Nephron progenitor cell (in vitro differentiated cells): ENCODE measurements around the gene ACAN.

Source experiments
- DNase-seq: peaks from one replicate; pipeline ENCODE4 v3.0.0; 2021
- H3K27ac Mint-ChIP-seq: 2 replicates; pipeline ENCODE4 v1.8.0; 2021; ENCODE audit warnings: mild to moderate bottlenecking, moderate library complexity, mixed read lengths
- H3K27me3 Mint-ChIP-seq: 2 replicates; pipeline ENCODE4 v1.8.0; 2021; ENCODE audit warnings: mild to moderate bottlenecking, low read depth, mixed read lengths; ENCODE audit not compliant: poor library complexity
- H3K36me3 Mint-ChIP-seq: 2 replicates; pipeline ENCODE4 v1.8.0; 2021; ENCODE audit warnings: low read depth, mixed read lengths
- H3K4me1 Mint-ChIP-seq: 2 replicates; pipeline ENCODE4 v1.8.0; 2021; ENCODE audit warnings: mixed read lengths
- H3K4me3 Mint-ChIP-seq: 2 replicates; pipeline ENCODE4 v1.8.0; 2021; ENCODE audit warnings: mild to moderate bottlenecking, moderate library complexity, mixed read lengths
- H3K9me3 Mint-ChIP-seq: 2 replicates; pipeline ENCODE4 v1.8.0; 2021; ENCODE audit warnings: mild to moderate bottlenecking, moderate library complexity, mixed read lengths
- TF ChIP-seq, protein P1 (sequence below): fragments of 200-600 bp; sonication (generic); IDR thresholded peaks from 2 replicates; pipeline ENCODE4 v1.5.0; 2021; ENCODE audit warnings: antibody characterized with exemption

Gene ACAN

GRCh38 chr15:88902846-88903245 lies 99.6 kb downstream of the ACAN start:
- TF ChIP-seq, protein P1, sequence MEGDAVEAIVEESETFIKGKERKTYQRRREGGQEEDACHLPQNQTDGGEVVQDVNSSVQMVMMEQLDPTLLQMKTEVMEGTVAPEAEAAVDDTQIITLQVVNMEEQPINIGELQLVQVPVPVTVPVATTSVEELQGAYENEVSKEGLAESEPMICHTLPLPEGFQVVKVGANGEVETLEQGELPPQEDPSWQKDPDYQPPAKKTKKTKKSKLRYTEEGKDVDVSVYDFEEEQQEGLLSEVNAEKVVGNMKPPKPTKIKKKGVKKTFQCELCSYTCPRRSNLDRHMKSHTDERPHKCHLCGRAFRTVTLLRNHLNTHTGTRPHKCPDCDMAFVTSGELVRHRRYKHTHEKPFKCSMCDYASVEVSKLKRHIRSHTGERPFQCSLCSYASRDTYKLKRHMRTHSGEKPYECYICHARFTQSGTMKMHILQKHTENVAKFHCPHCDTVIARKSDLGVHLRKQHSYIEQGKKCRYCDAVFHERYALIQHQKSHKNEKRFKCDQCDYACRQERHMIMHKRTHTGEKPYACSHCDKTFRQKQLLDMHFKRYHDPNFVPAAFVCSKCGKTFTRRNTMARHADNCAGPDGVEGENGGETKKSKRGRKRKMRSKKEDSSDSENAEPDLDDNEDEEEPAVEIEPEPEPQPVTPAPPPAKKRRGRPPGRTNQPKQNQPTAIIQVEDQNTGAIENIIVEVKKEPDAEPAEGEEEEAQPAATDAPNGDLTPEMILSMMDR: no peak
- H3K4me1 Mint-ChIP-seq: peaks cover 62% of the 10 kb centered on the region
- no peaks in the 10 kb centered on the region for H3K9me3 Mint-ChIP-seq
- no peaks in the 10 kb centered on the region for H3K27me3 Mint-ChIP-seq
- H3K27ac Mint-ChIP-seq: no peak overlapping the region
- H3K4me3 Mint-ChIP-seq: no peak overlapping the region
- no peak for DNase-seq
- H3K36me3 Mint-ChIP-seq: peaks cover 57% of the 10 kb centered on the region

- TF ChIP-seq, protein P1: no peak
- Mint-ChIP-seq H3K4me3 (no peak overlapping the region), H3K27me3 (no peaks in the 10 kb centered on the region), H3K4me1 (peaks cover 62% of the 10 kb centered on the region), H3K9me3 (no peaks in the 10 kb centered on the region), H3K27ac (no peak overlapping the region), H3K36me3 (peaks cover 59% of the 10 kb centered on the region)
- DNase-seq: no peak
Observed at GRCh38 chr15:88904257-88904623, 101.0 kb downstream of the ACAN start.

DNA sequence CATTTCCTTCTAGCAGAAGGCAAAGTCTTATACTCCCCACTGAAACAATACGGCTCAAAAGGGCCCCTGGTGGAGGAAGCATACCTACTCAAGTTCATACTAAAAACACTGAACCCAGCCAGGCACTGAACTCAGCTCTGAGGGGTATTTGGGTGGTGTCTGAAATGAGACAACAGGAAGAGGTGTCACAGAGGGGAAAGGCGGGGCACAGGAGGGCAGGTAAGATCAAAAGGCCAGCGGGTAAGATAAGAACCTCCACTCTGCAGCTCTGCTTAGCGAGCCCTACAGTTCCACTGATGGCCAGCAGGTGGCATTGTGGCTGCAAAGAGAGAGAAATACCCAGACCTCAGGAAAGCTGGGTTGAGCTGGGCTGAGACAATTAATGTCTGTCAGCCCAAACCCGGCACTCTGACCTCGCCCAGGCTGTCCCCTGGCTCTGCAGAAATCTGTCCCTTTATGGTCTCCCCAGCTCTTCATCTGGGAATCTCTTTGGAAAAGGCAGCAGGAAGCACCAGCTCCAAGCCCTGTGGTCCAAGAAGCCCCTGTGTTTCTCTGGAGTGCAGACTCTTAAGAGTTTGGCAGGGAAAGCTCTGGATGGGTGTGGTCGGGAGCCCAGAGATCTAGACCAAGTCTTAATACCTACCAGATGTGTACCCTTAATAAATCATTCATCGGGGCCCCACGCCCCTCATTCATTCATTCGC lies 101.5 kb downstream of the ACAN start:
- TF ChIP-seq, protein P1: peak; percentile 98
- Mint-ChIP-seq H3K27me3 (no peaks in the 10 kb centered on the region), H3K4me1 (peaks cover 66% of the 10 kb centered on the region), H3K27ac (peak overlapping the region; percentile 56), H3K4me3 (no peak overlapping the region), H3K9me3 (no peaks in the 10 kb centered on the region), H3K36me3 (peaks cover 57% of the 10 kb centered on the region)
- DNase-seq: peak; percentile 91

DNA sequence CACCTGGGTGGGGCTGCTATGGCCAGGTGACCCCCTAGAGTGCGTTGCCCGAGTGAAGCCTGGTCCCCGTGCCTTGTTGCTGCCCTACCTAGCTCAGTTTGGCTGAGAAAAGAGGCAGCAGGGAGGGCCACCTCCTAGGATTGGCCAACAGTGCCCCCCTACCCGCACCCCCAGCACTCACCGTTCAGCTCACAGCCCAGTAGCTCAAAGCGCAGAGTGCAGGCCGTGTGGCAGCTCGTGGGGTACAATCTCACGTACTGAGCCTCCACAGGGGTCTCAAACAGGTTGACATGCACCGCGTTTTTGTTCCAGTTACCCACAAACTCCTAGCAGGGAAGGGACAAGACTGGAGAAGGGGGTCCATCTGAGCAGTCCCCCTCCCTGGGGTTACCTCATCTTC lies 102.3 kb downstream of the ACAN start:
- Mint-ChIP-seq H3K27ac (peak overlapping the region; percentile 56), H3K36me3 (peaks cover 60% of the 10 kb centered on the region), H3K4me3 (no peak overlapping the region), H3K27me3 (peaks cover 3% of the 10 kb centered on the region), H3K4me1 (peaks cover 71% of the 10 kb centered on the region), H3K9me3 (no peaks in the 10 kb centered on the region)
- no peak for DNase-seq
- TF ChIP-seq, protein P1: no peak

GRCh38 chr15:88906130-88906529 lies 102.9 kb downstream of the ACAN start:
- Mint-ChIP-seq H3K4me1 (peaks cover 71% of the 10 kb centered on the region), H3K27me3 (peaks cover 3% of the 10 kb centered on the region), H3K4me3 (no peak overlapping the region), H3K27ac (peak overlapping the region; percentile 88), H3K36me3 (peaks cover 60% of the 10 kb centered on the region), H3K9me3 (no peaks in the 10 kb centered on the region)
- DNase-seq: no peak
- TF ChIP-seq, protein P1: no peak

- no peak for DNase-seq
- no peak overlapping the region for H3K4me3 Mint-ChIP-seq
- peaks cover 58% of the 10 kb centered on the region for H3K36me3 Mint-ChIP-seq
- no peaks in the 10 kb centered on the region for H3K9me3 Mint-ChIP-seq
- no peak overlapping the region for H3K27ac Mint-ChIP-seq
- H3K4me1 Mint-ChIP-seq: peaks cover 73% of the 10 kb centered on the region
- TF ChIP-seq, protein P1: no peak
- peaks cover 3% of the 10 kb centered on the region for H3K27me3 Mint-ChIP-seq
Observed at GRCh38 chr15:88906551-88906950, 103.3 kb downstream of the ACAN start.
